Measurements from ENCODE around the gene EZR.

The EZR gene

DNA sequence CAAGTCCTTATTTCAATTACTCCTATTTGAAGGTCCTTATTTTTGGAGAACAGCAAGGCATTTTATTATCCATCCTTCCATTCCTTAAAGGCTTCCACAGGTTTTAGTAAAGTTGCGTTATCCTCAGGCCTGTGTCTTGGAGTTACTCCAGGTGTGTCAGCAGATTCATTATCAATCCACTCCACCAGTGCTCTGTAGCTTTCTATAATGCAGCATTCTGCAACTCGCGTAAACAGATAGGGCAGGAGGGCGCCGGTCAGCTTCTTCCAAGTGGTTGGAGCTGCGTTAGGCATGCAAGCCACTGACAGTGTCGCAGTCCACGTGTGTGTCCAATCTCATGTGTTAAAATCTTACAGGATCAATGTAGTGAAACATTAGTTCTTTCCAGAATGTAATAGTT, 93.5 kb downstream of the EZR start:
- no peak for DNase-seq (ENCODE audit: low spot score)

GRCh38 chr6:158722176-158722729, 96.9 kb downstream of the EZR start:
- DNase-seq (ENCODE audit: low spot score): no peak

DNA sequence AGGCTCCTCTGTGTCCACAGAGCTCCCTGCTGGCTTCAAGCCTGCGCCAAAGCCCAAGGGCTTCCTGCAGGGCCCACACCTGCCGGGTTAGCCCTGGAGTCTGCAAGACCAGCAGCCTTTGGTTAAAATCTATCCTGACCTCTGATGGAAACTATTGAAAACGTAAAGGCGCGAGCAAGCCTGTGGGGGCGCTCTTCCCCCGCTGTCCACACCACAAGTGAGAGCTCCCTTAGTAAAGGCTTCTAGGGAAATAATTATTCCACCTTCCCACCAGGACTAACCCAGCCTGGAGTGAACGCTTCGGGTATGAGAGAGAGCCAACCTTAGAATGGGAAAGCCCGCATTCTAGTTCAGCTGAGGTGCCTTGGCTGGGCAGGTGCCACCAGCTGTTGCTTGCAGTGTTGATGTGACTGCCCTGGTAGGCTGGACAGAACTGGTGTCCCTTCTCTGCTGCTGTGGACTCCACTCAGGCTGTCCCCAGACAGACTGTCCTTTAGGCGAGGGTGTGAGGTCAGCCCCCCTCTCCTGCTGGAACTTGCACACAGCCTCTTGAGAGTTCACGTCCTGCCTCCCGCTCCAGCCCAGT, 100.6 kb downstream of the EZR start:
- DNase-seq (ENCODE audit: low spot score): peak; percentile 34

GRCh38 chr6:158717341-158718330, 101.5 kb downstream of the EZR start:
- DNase-seq (ENCODE audit: low spot score): no peak
